Measurements from ENCODE around the gene NMNAT3. TPM values are rescaled to one million over a fixed set of nuclear protein-coding genes. Genes with fewer than 3 reads are reported as not detected.

NMNAT3 gene
- polyA plus RNA-seq, 1 of the 3 experiments (the other 2 are of a cell fraction), result not detected

GRCh38 chr3:139674571-139675260 lies 3.1 kb downstream of the NMNAT3 start:
- Histone ChIP-seq H3K79me2 (ENCODE audit: insufficient read depth) (no peaks in the 10 kb centered on the region), H3F3A (replicated peaks; ENCODE audit: insufficient read depth) (no peaks in the 10 kb centered on the region)
- TF ChIP-seq IRF3 (IDR thresholded peaks at IDR 0.05; ENCODE audit: low read depth, low read length) (no peak), YY1 (IDR thresholded peaks at IDR 0.05; ENCODE audit: low read depth) (no peak), MXI1 (IDR thresholded peaks at IDR 0.05; ENCODE audit: low read depth, low read length) (peak; percentile 44; the same call in 1 of the 2 replicates), SMC3 (IDR thresholded peaks at IDR 0.05; ENCODE audit: low read depth, low read length) (no peak; the same call in 1 of the 2 replicates), NRF1 (IDR thresholded peaks at IDR 0.05; ENCODE audit: low read depth, low read length) (no peak), FOXJ3 (CRISPR knock-in tag; IDR thresholded peaks at IDR 0.05) (peak; percentile 57; the same call in 1 of the 2 replicates), EZH2phosphoT487 (IDR thresholded peaks at IDR 0.05; ENCODE audit: borderline replicate concordance, low read depth) (no peak), FOSL2 (IDR thresholded peaks at IDR 0.05; ENCODE audit: borderline replicate concordance, low read depth) (no peak), MAX (IDR thresholded peaks at IDR 0.05; ENCODE audit: low read depth) (no peak), ELF1 (IDR thresholded peaks at IDR 0.05) (no peak), MEF2A (IDR thresholded peaks at IDR 0.05; ENCODE audit: borderline replicate concordance, low read depth) (no peak), ZBTB33 (IDR thresholded peaks at IDR 0.05; ENCODE audit: borderline replicate concordance, low read depth) (no peak), RXRA (IDR thresholded peaks at IDR 0.05; ENCODE audit: borderline replicate concordance, low read depth) (no peak), USF2 (IDR thresholded peaks at IDR 0.05; ENCODE audit: borderline replicate concordance, low read depth, low read length) (no peak), REST (IDR thresholded peaks at IDR 0.05; ENCODE audit: low read depth, low read length) (no peak), CTCF (IDR thresholded peaks at IDR 0.05) (no peak), RCOR1 (IDR thresholded peaks at IDR 0.05; ENCODE audit: low read length) (no peak; the same call in none of the 2 replicates), RAD21 (IDR thresholded peaks at IDR 0.05; ENCODE audit: low read length) (0 out of 2 replicates have a peak, but pooled peaks have one; percentile 16), NFIC (IDR thresholded peaks at IDR 0.05; ENCODE audit: borderline replicate concordance) (no peak), PBX3 (IDR thresholded peaks at IDR 0.05) (no peak)

More at GRCh38 chr3:139674571-139675260, 3.1 kb downstream of the NMNAT3 start:
- peak overlapping the region in 1 of 2 experiments; percentile 99; a peak in 2 of 4 replicates for H3K27ac ChIP-seq (ENCODE audit: low read depth in 2 of 2, low read length in 1 of 2)
- WGBS (ENCODE audit: low lambda C conversion rate), result 10% methylated on average over 6 of the region's 6 CpGs
- H3K4me1 ChIP-seq (ENCODE audit: control insufficient read depth in 1 of 2, insufficient read depth in 2 of 2, low read depth in 1 of 2, low read length in 1 of 2), result peaks cover 0 to 51% of the 10 kb centered on the region in 2 experiments; a peak in 2 of 4 replicates
- no peak overlapping the region for H3K4me3 ChIP-seq (ENCODE audit: low read depth in 2 of 2, low read length in 1 of 2)
- H3K27me3 ChIP-seq (ENCODE audit: insufficient read depth), result no peaks in the 10 kb centered on the region
- H3K9ac ChIP-seq, result no peak overlapping the region
- no peak overlapping the region for H3K4me2 ChIP-seq
- no peaks in the 10 kb centered on the region for H3K9me2 ChIP-seq
- H2AFZ ChIP-seq (ENCODE audit: low read depth), result no peak overlapping the region
- no peaks in the 10 kb centered on the region for H4K20me1 ChIP-seq (ENCODE audit: insufficient read depth)
- peak; percentile 83 for DNase-seq
- no peaks in the 10 kb centered on the region for H3K36me3 ChIP-seq (replicated peaks in 1 of 2; ENCODE audit: control insufficient read depth in 1 of 2, insufficient read depth in 2 of 2, low read length in 1 of 2)
- POLR2A ChIA-PET, result interaction anchor here (0.5 to 2.2 kb wide), 7 partner anchors 75 to 504 kb away, joined by 3 to 5 read pairs (median 3); no protein-coding TSS in a partner anchor
- CTCF ChIA-PET, result interaction anchor here (0.7 to 3.5 kb wide), 5 partner anchors 11 to 248 kb away, joined by 3 to 24 read pairs (median 3); no protein-coding TSS in a partner anchor
- no peaks in the 10 kb centered on the region for H3K9me3 ChIP-seq
